Mucosa of descending colon (tissue), 3 donors: ENCODE data around the gene CPNE1. TPM values are rescaled to one million over a fixed set of nuclear protein-coding genes. Genes with fewer than 3 reads are reported as not detected.
"Not testable (repeated sequence)": the region's sequence is repeated elsewhere in the genome, so short reads cannot be mapped to it uniquely, and the experiment has no call there.

Source experiments
- ATAC-seq: fragments of 200-7000 bp; cut with Tn5 transposase; one replicate; pipeline ENCODE4 v1.9.1; 2020; ENCODE audit warnings: mild to moderate bottlenecking, moderate library complexity
- DNase-seq, 3 donors: peaks; one replicate each; pipeline ENCODE4 v3.0.0-alpha.2; 2020
- H3K36me3 ChIP-seq: fragments of 200-600 bp; one replicate; pipeline ENCODE4 v1.8.0; 2021; ENCODE audit warnings: low read depth, mild to moderate bottlenecking
- H3K4me1 ChIP-seq: fragments of 200-600 bp; one replicate; pipeline ENCODE4 v1.8.0; 2021; ENCODE audit warnings: low read depth, mild to moderate bottlenecking
- H3K4me3 ChIP-seq: fragments of 200-600 bp; one replicate; pipeline ENCODE4 v1.8.0; 2021; ENCODE audit warnings: mild to moderate bottlenecking
- H3K9me3 ChIP-seq: fragments of 200-600 bp; one replicate; pipeline ENCODE4 v1.8.0; 2021; ENCODE audit warnings: mild to moderate bottlenecking
- intact Hi-C, 2 donors: fragments of 100-400 bp; cut with DNase I in 1 of 2; cut with micrococcal nuclease in 1 of 2; formaldehyde crosslinking; loops; one replicate each; pipeline versions ENCODE4 v1.11.0 to v1.11.1; 2022; cut with DNase I, micrococcal nuclease
- long read RNA-seq, 2 donors: library from polyadenylated mRNA; unstranded; transcript quantifications; one replicate each; pipeline ENCODE4 v2.0.0, GENCODE V29; 2019 to 2021
- total RNA-seq, 3 donors: library from RNA; stranded (reverse); fragmentation: NEBNext Ultra II Directional in 2 of 3; extraction: Animal tissue kit (Norgen Biotek cat#: 25700) in 2 of 3; gene quantifications; one replicate each; pipeline versions ENCODE4 v1.2.1 to v1.2.4, GENCODE V29; 2021 to 2023
- TF ChIP-seq, protein P1 (sequence below): fragments of 200-600 bp; IDR thresholded peaks from one replicate; pipeline ENCODE4 v1.8.0; 2022; ENCODE audit warnings: antibody characterized with exemption, mild to moderate bottlenecking
- donor health status: DM: no; HTN: no; CAD: no; lungs with moderate emphysema.
- donor health status: DM: no; HTN: no; CAD: no.
- donor health status: DM: no; HTN: yes; CAD: no.

The CPNE1 gene
- 100 to 1,000 TPM; 117 to 188 (median 128) TPM for total RNA-seq
- long read RNA-seq, donor 1, transcript CPNE1-204 (16 exons, 1,928 nt): major isoform, 33 of 89 reads
- long read RNA-seq, donor 1, partial matches to known transcripts: 6 of 89 reads
- long read RNA-seq, donor 1, other reads (novel, unspliced or antisense): 48 of 89 reads
- long read RNA-seq, donor 2, transcript CPNE1-204 (16 exons, 1,928 nt): major isoform, 8 of 33 reads
- long read RNA-seq, donor 2, partial matches to known transcripts: 2 of 33 reads
- long read RNA-seq, donor 2, other reads (novel, unspliced or antisense): 22 of 33 reads

DNA sequence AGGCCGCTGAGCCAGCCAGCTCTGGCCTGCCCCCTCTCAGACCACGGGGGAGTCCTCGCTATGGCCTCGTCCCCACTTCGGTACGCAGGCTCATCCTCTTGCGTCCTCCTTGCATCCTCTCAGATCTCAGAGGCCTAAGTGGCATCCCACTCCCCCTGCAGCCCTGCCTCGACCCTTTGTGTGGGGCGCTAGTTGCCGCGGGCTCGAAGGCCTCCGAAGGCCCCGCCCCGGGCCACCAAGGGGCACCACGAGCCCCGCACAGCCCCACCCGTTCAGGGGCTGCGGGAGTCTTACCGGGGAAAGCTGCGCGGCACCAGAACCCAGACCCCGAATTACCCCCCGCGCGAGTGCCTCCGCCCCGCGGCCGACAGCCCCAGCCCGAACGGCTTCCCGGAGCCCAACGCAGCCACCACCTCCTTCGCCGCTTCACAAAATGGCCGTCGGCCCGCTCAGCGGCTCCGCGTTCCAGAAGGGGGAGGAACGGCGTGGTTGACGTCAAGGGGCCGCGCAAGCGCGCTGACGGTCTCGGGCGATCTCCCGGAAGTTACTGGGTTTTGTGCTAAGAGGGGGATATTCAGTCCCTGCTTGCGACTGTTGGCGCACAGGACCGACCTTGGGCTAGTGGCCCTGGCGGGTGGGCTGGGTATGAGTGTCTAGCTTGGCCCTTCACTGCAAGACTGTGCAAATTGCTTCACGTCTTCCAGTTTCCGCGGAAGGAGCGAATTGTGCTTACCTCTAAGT, at the start of gene CPNE1, which contains the start of gene RBM12:
Gene CPNE1 (minus strand): TSS at position 435 of the 741 bp plus-strand sequence. CDS start 31,977 bp downstream, outside the sequence.
Gene RBM12 (minus strand): TSS at position 435 of the 741 bp plus-strand sequence. CDS start 9,578 bp downstream, outside the sequence.
- DNase-seq (peak; percentile 89 to 95 (median 95)), ATAC-seq (peak; percentile 96)
- Histone ChIP-seq H3K4me3 (peak within 1 kb of the TSS; percentile 51), H3K36me3 (no peaks in the 10 kb centered on the region), H3K4me1 (peaks cover 21% of the 10 kb centered on the region), H3K9me3 (no peaks in the 10 kb centered on the region)
- intact Hi-C loops: no loop called here
- TF ChIP-seq, protein P1, sequence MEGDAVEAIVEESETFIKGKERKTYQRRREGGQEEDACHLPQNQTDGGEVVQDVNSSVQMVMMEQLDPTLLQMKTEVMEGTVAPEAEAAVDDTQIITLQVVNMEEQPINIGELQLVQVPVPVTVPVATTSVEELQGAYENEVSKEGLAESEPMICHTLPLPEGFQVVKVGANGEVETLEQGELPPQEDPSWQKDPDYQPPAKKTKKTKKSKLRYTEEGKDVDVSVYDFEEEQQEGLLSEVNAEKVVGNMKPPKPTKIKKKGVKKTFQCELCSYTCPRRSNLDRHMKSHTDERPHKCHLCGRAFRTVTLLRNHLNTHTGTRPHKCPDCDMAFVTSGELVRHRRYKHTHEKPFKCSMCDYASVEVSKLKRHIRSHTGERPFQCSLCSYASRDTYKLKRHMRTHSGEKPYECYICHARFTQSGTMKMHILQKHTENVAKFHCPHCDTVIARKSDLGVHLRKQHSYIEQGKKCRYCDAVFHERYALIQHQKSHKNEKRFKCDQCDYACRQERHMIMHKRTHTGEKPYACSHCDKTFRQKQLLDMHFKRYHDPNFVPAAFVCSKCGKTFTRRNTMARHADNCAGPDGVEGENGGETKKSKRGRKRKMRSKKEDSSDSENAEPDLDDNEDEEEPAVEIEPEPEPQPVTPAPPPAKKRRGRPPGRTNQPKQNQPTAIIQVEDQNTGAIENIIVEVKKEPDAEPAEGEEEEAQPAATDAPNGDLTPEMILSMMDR: no peak

GRCh38 chr20:35714127-35714526, 49.4 kb upstream of the CPNE1 start:
- no peak overlapping the region for H3K4me3 ChIP-seq
- H3K9me3 ChIP-seq: no peaks in the 10 kb centered on the region
- no peak for DNase-seq
- ATAC-seq: no peak
- peaks cover 46% of the 10 kb centered on the region for H3K36me3 ChIP-seq
- intact Hi-C loops: no loop called here
- TF ChIP-seq, protein P1: no peak
- no peaks in the 10 kb centered on the region for H3K4me1 ChIP-seq

DNA sequence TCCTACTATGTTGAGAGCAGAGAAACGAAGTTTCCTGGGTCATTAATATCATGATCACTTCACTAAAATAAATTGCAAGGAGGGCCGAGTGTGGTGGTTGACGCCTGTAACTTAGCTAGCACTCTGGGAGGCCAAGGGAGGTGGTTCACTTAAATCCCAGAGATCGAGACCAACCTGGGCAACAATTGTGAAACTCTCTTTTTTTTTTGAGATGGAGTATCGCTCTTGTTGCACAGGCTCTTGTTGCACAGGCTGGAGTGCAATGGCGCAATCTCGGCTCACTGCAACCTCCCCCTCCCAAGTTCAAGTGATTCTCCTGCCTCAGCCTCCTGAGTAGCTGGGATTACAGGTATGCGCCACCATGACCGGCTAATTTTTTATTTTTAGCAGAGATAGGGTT, 48.4 kb upstream of the CPNE1 start:
- H3K9me3 ChIP-seq, DNase-seq, intact Hi-C loops, H3K4me1 ChIP-seq, H3K4me3 ChIP-seq, ATAC-seq: not testable (repeated sequence)
- peaks cover 45% of the 10 kb centered on the region for H3K36me3 ChIP-seq

DNA sequence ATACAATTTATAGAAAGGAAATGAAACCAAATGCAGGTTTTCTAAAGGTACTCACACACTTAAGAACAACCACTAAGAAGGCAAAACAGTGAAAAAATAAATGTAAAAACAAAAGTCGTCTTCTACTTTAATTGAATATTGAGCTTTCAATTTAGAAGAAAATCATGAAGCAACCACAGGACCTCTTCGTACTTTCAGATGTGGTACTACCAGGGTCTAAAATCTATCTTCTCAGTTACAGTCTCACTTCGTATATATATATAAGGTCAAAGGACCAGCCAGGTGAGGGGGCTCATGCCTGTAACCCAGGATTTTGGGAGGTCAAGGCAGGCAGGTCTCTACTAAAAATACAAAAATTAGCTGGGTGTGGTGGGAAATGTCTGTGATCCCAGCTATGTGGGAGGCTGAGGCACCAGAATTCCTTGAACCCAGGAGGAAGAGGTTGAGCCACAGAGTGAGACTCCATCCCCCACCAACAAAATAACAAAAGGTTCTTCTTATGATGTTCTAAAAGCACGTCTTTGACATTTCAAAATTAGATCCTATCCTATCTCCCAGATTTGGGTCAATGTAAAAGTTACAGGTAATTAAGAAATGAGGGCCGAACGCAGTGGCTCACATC, 47.0 kb upstream of the CPNE1 start:
- TF ChIP-seq, protein P1: no peak
- ATAC-seq (no peak), DNase-seq (no peak)
- intact Hi-C loops: no loop called here
- Histone ChIP-seq H3K4me3 (no peak overlapping the region), H3K36me3 (peaks cover 37% of the 10 kb centered on the region), H3K9me3 (no peaks in the 10 kb centered on the region), H3K4me1 (no peaks in the 10 kb centered on the region)

GRCh38 chr20:35710884-35711587, 46.3 kb upstream of the CPNE1 start:
- no peak for DNase-seq
- Histone ChIP-seq H3K4me1 (no peaks in the 10 kb centered on the region), H3K9me3 (no peaks in the 10 kb centered on the region), H3K36me3 (peaks cover 33% of the 10 kb centered on the region), H3K4me3 (no peak overlapping the region)
- TF ChIP-seq, protein P1: no peak
- intact Hi-C loops: no loop called here
- ATAC-seq: no peak
